ENCODE measurements around the gene TCHP. TPM values are rescaled to one million over a fixed set of nuclear protein-coding genes. Genes with fewer than 3 reads are reported as not detected.

Gene TCHP
- total RNA-seq, 1 donor, result 8.7 TPM

- no peak for TF ChIP-seq CTCF (IDR thresholded peaks at IDR 0.05; ENCODE audit: extremely low read depth, low read depth, low read length)
- no peaks in the 10 kb centered on the region for H4K20me1 ChIP-seq (ENCODE audit: insufficient read depth, low read length)
- H3K4me2 ChIP-seq (ENCODE audit: insufficient read depth, low read length), result no peak overlapping the region
- H2AFZ ChIP-seq (ENCODE audit: low read length), result no peak overlapping the region
- no peaks in the 10 kb centered on the region for H3K79me2 ChIP-seq (ENCODE audit: insufficient read depth, low read length)
- no peak overlapping the region for H3K4me3 ChIP-seq (ENCODE audit: insufficient read depth, low read length)
- DNase-seq (ENCODE audit: insufficient read length, low spot score, missing footprints), result no peak
- H3K9me3 ChIP-seq (ENCODE audit: low read depth, low read length), result no peaks in the 10 kb centered on the region
- peaks cover 41% of the 10 kb centered on the region for H3K36me3 ChIP-seq (ENCODE audit: insufficient read depth, low read length)
- no peaks in the 10 kb centered on the region for H3K27me3 ChIP-seq (ENCODE audit: insufficient read depth, low read length)
- H3K4me1 ChIP-seq (ENCODE audit: insufficient read depth, low read length), result peaks cover 20% of the 10 kb centered on the region
- no peak overlapping the region for H3K27ac ChIP-seq (ENCODE audit: low read depth, low read length)
Measured at GRCh38 chr12:109958374-109958773, 58.3 kb downstream of the TCHP start.

GRCh38 chr12:109959411-109960093 lies 59.5 kb downstream of the TCHP start:
- Histone ChIP-seq H3K27me3 (ENCODE audit: insufficient read depth, low read length) (no peaks in the 10 kb centered on the region), H3K9me3 (ENCODE audit: low read depth, low read length) (no peaks in the 10 kb centered on the region), H3K36me3 (ENCODE audit: insufficient read depth, low read length) (peaks cover 38% of the 10 kb centered on the region), H3K4me2 (ENCODE audit: insufficient read depth, low read length) (no peak overlapping the region), H3K4me1 (ENCODE audit: insufficient read depth, low read length) (peaks cover 29% of the 10 kb centered on the region), H2AFZ (ENCODE audit: low read length) (no peak overlapping the region), H3K4me3 (ENCODE audit: insufficient read depth, low read length) (no peak overlapping the region), H3K79me2 (ENCODE audit: insufficient read depth, low read length) (no peaks in the 10 kb centered on the region), H4K20me1 (ENCODE audit: insufficient read depth, low read length) (no peaks in the 10 kb centered on the region), H3K27ac (ENCODE audit: low read depth, low read length) (peak overlapping the region; percentile 95)
- no peak for TF ChIP-seq CTCF (IDR thresholded peaks at IDR 0.05; ENCODE audit: extremely low read depth, low read depth, low read length)
- DNase-seq (ENCODE audit: insufficient read length, low spot score, missing footprints), result no peak

- DNase-seq (ENCODE audit: insufficient read length, low spot score, missing footprints), result peak; percentile 53
- no peak for TF ChIP-seq CTCF (IDR thresholded peaks at IDR 0.05; ENCODE audit: extremely low read depth, low read depth, low read length)
- H3K27ac ChIP-seq (ENCODE audit: low read depth, low read length), result peak overlapping the region; percentile 95
Measured at GRCh38 chr12:109961201-109961600, 61.1 kb downstream of the TCHP start.

GRCh38 chr12:109961612-109962011 lies 61.5 kb downstream of the TCHP start:
- Histone ChIP-seq H3K4me3 (ENCODE audit: insufficient read depth, low read length) (no peak overlapping the region), H3K9me3 (ENCODE audit: low read depth, low read length) (no peaks in the 10 kb centered on the region), H2AFZ (ENCODE audit: low read length) (no peak overlapping the region), H3K79me2 (ENCODE audit: insufficient read depth, low read length) (no peaks in the 10 kb centered on the region), H3K27me3 (ENCODE audit: insufficient read depth, low read length) (no peaks in the 10 kb centered on the region), H3K27ac (ENCODE audit: low read depth, low read length) (peak overlapping the region; percentile 95), H4K20me1 (ENCODE audit: insufficient read depth, low read length) (no peaks in the 10 kb centered on the region), H3K4me1 (ENCODE audit: insufficient read depth, low read length) (peaks cover 30% of the 10 kb centered on the region), H3K4me2 (ENCODE audit: insufficient read depth, low read length) (peak overlapping the region; percentile 41), H3K36me3 (ENCODE audit: insufficient read depth, low read length) (peaks cover 47% of the 10 kb centered on the region)
- TF ChIP-seq CTCF (IDR thresholded peaks at IDR 0.05; ENCODE audit: extremely low read depth, low read depth, low read length), result no peak
- DNase-seq (ENCODE audit: insufficient read length, low spot score, missing footprints), result peak; percentile 32

More at GRCh38 chr12:109961201-109961600, 61.1 kb downstream of the TCHP start:
- Histone ChIP-seq H3K4me1 (ENCODE audit: insufficient read depth, low read length) (peaks cover 30% of the 10 kb centered on the region), H3K4me3 (ENCODE audit: insufficient read depth, low read length) (no peak overlapping the region), H2AFZ (ENCODE audit: low read length) (no peak overlapping the region), H3K4me2 (ENCODE audit: insufficient read depth, low read length) (peak overlapping the region; percentile 41), H4K20me1 (ENCODE audit: insufficient read depth, low read length) (no peaks in the 10 kb centered on the region), H3K27me3 (ENCODE audit: insufficient read depth, low read length) (no peaks in the 10 kb centered on the region), H3K36me3 (ENCODE audit: insufficient read depth, low read length) (peaks cover 49% of the 10 kb centered on the region), H3K79me2 (ENCODE audit: insufficient read depth, low read length) (no peaks in the 10 kb centered on the region), H3K9me3 (ENCODE audit: low read depth, low read length) (no peaks in the 10 kb centered on the region)

Data from osteoblast (primary cell).